GM19372 (cell line): ENCODE data around the gene ANAPC2.

Experiments used
- ATAC-seq: cut with Tn5 transposase; IDR thresholded peaks from one replicate; pipeline ENCODE4 v1.9.1; 2021; ENCODE audit warnings: mild to moderate bottlenecking, low read depth, moderate library complexity; ENCODE audit not compliant: unreplicated experiment

Gene ANAPC2

DNA sequence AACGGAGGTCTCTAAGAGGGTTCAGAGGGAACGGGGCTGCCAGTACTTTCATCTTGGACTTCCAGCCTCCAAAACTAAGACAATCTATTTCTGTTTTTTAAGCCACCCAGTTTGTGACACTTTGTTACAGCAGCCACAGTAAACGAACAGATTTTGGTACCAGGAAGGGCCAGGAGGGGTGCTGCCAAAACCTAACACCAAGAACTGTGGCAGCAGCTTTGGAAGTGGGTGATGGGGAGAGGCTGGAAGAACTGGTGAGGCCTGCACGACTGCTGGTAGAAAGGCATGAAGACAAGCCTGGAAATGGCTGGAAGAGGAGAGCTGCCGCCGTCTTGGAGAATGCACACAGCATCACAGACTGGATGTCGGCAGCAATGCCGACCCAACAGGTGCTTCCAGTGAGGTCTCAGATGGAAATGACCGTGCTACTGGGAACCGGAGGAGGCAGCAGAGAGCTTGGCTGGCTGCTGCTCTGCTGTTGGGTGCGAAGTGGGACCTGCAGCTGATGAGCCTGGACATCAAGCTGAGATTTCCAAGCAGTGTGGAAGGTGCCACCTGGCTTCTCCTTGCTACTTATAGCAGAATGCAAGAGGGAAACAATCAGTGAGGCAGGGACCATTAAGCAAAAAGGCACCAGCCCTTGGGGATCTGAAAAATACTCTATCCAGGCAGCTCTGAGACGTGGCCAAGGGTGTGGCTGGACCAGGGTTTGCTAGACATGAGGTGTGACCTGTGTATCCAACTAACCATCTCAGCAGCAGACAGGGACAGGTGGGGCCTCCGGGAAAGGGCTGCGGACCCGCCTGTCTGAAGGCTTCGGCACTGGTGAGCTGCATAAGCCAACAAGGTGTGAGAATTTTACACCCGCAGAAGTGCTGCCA is 11.8 kb downstream of the ANAPC2 start:
- ATAC-seq, result no peak

DNA sequence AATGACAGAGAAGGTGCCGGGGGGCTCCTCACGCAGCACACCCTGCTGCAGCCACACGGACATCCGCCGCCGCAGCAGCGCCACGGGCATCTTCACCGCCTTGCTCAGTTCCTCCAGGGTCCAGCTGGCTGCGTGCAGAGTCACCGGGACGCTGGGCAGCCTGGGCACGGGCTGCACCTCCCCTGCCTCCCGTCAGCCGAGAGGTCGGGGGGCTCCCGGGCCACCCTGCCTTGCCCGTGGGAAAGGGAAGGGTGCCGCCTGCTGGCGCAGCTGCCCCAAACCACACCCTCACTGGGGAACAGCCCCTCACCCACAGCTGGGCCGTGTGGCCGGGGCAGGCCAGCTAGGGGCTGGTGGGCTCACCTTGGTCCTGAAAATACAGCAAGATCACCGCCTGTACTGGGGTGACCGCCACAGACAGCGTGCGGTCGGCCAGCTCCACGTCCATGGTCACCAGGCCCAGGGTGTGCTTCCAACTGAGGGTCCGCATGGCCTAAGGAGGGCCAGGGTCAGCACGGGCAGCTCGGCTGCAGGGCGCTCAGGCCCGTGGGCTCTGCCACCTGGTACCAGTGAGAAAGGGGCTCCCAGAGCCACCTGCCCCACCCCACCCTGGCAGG is 12.9 kb downstream of the ANAPC2 start:
- no peak for ATAC-seq

DNA sequence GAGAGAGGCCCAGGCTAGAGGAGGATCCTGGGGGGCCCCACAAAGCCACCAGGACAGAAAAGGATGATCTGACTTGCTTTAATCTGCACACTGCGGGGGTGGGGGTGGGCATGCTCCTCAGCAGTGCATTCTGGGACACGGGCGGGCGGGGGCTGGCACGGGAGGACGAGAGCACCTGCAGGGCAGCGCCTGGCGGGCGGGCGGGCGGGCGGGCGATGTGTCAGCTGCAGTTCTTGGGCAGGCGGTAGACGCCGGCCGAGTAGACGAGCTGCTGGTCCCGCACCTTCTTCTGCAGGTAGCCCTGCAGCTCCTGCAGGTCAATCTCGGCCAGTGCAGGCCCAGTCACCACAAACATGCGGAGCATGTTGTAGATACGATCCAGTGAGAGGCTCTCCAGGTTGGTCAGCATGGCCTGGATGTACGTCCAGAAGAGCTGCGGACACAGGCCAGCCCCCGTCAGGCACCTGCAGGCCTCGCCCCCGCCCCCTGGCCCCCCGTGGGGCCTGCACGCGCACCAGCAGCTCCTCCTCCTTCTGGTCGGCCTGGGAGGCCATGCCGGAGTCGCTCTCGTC is 13.6 kb downstream of the ANAPC2 start:
- no peak for ATAC-seq

DNA sequence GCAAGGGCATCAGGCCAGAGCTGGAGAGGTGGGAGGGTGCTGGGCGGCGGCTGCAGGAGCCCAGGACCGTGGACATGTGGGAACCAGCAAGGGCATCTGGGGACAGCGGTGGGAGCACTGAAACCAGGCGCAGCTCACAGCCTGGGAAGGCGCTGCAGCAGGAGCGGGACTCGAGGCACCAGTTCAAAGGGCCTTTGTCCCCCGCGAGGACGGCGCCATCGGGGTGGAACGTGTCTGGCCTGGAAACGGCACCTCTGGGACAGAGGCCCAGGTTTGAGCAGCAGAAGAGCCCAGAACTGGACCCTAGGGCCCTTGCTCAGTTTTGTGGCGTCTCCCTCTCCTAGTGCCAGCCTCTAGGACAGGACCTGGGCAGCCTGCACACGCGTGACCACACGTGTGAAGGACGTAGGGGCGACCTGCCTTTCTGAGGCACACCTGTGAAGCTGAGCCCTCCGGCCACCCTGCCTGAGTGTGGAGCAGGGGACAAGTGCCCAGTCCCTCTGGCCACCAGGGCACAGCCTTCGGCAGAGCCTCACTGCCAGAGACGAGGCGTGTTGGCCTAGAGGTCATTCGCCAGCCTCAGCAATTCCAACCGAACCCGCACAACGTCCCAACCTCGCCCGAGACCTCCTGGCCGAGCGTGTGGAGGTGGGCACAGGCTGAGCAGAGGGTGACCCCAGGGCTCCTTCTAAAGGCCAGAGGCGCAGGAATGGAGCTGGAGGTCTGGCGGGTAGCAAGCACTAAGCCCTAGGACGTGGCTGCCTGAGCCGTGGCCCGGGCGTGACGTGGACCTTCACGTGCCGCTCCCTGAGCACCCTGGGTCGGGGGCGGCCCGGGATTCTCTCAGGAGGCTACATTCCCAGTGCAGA is 14.3 kb downstream of the ANAPC2 start:
- ATAC-seq, result no peak

DNA sequence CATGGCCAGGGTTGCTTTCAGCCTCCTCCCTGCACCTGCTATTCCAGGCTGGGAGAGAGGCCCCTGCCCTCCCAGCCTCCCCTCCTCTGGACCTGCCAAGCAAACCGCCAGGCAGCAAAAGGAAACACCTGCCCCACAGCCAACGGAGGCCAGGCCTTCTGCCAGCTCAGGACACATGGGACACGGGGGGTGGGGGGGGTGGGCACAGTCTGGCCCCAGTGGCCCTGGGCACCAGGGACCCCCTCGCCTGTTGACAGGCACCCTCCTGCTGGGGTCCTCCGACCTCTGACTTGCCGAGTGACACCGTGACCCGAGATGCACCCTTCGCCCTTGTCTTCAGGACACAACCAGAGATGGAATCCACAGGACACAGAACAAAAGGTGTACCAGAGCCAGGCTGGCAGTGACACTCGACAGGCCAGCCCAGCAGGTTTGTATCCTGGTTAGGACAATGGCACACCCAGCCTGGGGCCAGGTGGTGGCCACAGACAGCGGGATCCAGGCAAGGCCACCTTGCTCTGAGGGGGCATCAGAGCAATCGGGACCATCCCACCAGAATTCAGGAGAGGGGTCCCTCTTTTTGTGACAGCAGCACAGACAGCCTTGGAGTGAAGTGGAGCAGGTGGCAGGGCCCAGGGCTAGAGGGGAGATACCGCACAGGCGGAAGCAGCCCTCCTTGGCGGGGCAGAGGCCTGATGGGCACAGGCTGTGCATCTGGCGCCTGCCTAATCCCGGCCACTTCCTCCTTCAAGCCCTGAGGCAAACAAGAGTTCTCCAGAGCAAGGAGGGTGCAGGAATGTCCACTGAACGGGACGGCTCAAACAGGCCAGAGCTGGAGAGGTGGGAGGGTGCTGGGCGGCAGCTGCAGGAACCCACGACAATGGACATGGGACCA is 15.2 kb downstream of the ANAPC2 start:
- ATAC-seq, result no peak

DNA sequence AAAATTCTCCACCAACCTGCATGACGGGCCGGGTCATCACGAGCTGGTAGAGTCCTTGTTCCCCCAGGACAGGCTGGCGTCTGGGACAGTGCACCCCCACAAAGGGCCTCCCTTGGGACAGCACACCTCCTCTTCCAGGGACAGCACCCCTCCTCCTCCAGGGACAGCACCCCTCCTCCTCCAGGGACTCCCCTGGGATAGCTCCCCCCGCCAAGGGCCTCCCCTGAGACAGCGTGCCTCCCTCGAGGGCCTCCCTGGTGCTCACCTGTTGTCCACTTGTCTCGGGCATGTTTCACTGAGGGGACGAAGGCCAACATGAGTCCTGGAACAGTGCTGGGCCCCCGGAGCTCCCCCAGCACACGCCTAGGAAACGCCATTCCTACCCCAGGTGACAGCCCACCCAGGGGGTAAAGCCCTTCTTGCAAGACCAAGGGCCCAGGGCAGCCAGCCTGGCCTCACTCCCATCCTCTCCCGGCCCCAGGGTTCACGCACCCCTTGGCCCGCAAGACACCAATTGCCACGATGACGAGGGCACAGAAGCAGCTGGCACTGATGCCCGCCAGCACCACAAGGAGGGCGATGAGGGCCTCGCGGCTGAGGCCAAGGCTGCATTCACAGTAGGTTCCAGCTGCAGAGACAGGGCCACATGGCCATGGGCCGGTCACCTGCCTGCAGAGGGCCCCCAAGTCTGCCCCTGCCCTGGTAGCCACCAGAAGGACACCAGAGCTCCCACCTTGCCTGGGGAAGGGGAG is 17.0 kb downstream of the ANAPC2 start:
- ATAC-seq, result no peak

DNA sequence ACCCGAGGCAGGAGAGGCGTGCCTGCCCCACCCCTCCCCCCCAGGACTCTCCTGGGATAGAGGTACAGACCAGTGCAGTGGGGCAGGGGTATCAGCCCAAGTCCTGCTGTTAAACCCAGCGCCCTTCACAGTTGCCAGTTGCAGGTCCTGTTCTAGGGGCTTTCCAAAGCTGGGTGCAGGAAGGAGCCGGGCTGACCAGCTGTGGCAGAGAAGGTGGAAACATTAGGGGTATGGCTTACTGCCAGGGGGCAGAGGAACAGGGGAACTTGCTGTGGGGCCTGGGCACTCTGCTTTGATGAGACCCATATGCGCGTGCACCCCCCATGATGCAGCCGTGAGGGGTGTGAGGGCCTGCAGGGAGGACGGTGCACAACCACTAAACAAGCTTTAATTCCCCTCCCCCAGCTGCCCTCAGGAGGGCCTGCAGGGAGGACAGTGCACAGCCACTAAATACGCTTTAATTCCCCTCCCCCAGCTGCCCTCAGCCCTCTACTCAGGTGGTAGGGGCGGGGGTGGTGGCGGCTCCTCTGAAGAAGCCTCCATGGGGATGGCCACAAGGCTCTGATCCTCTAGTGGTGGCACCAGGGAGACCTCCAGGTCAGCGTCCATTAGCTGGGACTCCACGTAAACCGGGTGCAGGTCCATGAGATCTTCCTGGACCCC is 17.7 kb downstream of the ANAPC2 start:
- no peak for ATAC-seq

DNA sequence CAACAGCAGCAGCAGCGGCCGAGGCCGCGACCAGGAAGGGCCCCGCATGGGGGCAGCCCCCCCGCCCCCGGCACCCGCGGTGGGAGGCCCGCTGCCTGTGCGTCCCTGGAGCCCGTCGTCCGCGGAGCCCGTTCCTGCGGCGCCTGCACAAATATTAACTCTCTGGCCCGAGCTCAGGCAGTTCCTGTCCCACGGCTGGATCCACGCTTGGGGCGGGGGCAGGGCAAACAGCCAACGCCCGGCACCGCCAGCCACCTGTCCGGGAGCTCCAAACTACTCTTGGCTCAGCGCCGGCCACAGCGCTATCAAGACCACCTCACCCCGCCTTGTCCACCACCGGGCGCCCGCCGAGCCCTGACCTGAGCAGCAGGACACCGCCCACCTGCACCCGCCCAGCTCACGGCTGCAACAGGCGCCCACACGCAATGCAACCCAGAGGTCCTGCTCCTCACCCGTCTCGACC is 18.4 kb downstream of the ANAPC2 start, which contains the start of gene LRRC26:
LRRC26 (minus strand) TSS at position 156 of the 463 bp plus-strand sequence; CDS start at position 48, 108 bp downstream.
- ATAC-seq, result no peak

DNA sequence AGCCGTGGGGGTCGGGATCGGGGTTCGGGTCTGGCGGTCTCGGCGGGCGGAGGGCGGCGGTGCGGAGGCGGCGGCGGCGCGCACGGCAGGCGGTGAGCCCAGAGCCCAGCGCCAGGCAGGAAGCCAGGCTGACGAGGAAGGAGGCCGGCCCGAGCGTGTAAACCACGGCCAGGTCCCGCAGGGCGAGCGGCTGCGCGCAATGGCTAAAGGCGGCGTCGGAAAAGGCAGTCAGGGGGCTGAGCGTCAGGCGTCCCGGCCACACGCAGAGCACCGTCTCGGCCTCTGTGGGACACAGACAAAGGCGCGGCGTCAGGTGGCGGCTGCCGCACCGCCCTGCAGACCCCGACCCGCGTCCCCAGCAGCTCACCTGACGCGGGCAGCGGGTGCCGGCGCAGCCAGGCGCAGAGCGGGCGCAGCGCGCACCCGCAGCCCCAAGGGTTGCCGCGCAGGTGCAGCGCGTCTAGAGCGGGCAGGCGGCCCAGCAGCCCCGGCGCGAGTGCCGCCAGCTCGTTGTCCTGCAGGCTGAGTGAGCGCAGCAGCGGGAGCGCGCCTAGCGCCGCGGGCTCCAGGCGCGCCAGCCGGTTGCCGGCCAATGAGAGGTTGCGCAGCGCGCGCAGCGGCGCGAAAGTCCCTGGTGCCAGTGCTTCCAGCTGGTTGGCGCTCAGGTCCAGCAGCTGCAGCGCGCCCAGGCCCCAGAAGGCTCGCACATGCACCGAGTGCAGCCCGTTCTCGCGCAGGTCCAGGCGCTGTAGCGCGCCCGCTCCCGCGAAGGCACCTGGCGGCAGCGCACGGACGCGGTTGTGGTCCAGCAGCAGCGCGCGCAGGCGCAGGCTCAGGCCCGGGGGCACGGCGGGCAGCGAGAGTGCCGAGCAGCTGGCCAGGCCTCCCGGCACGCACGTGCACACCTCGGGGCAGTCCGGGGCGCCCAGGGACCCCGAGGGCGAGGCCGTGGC is 19.2 kb downstream of the ANAPC2 start:
- ATAC-seq, result no peak

DNA sequence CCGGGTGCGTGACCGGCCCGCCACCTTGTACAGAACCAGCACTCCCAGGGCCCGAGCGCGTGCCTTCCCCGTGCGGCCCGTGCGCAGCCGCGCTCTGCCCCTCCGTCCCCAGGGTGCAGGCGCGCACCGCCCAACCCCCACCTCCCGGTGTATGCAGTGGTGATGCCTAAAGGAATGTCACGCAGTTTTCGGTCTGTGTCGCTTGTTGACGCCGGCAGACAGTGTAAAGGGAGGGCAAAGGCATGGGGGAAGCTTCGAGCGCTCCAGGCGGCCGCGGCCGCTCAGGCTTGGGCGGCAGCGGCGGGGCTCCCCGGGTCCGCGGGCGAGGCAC is 19.8 kb downstream of the ANAPC2 start:
- ATAC-seq, result no peak

DNA sequence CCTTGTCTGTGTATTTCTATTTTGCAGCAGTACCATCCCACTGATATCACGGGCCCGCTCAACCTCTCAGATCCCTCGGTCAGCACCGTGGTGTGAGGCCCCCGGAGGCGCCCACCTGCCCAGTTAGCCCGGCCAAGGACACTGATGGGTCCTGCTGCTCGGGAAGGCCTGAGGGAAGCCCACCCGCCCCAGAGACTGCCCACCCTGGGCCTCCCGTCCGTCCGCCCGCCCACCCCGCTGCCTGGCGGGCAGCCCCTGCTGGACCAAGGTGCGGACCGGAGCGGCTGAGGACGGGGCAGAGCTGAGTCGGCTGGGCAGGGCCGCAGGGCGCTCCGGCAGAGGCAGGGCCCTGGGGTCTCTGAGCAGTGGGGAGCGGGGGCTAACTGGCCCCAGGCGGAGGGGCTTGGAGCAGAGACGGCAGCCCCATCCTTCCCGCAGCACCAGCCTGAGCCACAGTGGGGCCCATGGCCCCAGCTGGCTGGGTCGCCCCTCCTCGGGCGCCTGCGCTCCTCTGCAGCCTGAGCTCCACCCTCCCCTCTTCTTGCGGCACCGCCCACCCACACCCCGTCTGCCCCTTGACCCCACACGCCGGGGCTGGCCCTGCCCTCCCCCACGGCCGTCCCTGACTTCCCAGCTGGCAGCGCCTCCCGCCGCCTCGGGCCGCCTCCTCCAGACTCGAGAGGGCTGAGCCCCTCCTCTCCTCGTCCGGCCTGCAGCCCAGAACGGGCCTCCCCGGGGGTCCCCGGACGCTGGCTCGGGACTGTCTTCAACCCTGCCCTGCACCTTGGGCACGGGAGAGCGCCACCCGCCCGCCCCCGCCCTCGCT is 20.4 kb downstream of the ANAPC2 start:
- ATAC-seq, result no peak

DNA sequence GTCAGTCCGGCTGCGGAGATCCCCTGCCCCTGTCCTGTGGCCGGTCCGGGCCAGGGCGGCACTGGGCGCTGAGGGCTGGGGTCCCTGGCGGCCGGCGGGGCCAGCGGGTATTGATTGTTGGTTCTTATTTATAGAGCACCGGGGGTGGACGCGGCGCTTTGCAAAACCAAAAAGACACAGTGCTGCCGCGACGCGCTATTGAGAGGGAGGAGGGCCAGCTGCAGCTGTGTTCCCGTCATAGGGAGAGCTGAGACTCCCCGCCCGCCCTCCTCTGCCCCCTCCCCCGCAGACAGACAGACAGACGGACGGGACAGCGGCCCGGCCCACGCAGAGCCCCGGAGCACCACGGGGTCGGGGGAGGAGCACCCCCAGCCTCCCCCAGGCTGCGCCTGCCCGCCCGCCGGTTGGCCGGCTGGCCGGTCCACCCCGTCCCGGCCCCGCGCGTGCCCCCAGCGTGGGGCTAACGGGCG is 21.0 kb downstream of the ANAPC2 start:
- ATAC-seq, result no peak

DNA sequence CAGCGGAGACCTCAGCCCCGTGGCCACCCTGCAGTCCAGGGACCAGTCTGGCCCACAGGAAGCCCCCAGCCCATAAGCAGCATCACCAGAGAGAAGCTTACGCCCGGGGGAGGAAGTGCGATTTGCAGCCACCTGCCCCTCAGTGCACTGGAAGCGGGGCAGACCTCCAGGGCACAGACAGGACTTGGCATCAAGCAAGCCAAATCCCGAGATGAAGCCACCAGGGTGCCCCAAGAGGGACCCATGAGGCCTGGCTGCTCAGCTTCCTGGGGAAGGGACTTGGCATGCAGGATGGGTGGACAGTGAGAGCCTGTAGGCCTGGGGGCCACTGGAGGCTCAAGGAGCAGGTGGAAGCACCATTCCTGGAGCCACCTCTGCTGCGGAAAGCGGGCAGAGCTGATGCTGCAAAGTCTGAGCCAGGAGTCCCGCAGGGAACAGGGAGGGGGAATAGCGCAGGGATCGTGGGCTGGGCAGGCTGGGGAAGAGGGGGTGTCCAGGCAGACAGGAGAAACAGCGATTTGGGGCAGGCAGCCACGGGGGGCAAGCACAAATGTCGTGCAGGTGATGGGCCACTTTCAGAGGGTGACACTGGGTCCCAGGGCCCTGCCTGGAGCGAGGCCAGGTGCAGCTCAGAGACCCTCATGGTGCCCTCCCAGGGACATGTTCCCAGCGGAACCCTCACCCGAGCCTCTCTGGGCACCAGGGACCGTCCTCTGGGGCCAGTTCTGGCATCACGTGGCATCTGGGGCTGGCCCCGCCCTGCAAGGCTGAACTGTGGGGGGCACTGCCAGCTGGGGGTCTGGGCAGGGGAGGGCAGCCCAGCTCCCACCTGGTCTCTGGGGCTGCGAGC is 21.8 kb downstream of the ANAPC2 start:
- no peak for ATAC-seq

DNA sequence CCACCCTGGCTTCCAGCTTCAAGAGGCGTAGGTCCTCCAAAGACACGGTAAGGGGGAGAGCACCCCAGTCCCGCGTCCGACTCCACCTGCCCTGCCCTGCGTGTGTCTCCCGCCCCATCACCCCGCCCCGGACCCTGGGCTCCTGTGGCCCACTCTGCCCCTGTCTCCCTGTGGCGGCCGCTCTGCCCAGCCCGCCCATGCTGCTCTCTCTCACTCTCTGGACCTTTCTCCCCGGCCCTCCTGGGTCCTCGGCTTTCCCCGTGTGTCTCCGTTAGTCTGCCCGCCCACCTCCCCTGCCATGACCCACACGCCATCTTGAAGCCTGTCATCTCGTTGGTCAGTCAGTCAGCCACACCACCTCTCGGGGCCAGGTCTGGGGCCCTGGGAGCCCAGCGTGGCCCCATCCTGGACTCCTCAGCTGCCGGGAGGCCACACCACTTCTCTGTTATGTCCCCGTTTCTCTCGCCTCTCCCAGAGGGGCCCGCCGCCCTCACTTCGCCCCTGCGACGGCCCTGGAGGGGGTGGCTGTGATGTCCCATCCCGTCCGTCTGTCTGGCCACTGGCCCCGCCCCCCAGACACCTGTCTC is 23.0 kb downstream of the ANAPC2 start:
- no peak for ATAC-seq
